Sciatic nerve (tissue), 2 donors: ENCODE measurements around the gene HIVEP1. TPM values are rescaled to one million over a fixed set of nuclear protein-coding genes. Genes with fewer than 3 reads are reported as not detected.
"Not testable (repeated sequence)": the region's sequence is repeated elsewhere in the genome, so short reads cannot be mapped to it uniquely, and the experiment has no call there.

Experiments used
- ATAC-seq: fragments of 200-7000 bp; cut with Tn5 transposase; one replicate; pipeline ENCODE4 v1.9.1; 2020; ENCODE audit warnings: mild to moderate bottlenecking, moderate library complexity
- DNase-seq: peaks from one replicate; pipeline ENCODE4 v3.0.0-alpha.2; 2020; ENCODE audit warnings: low spot score
- intact Hi-C: fragments of 100-400 bp; cut with DNase I; formaldehyde crosslinking; loops from one replicate; pipeline ENCODE4 v1.14.2; 2022
- total RNA-seq: library from RNA; stranded (reverse); fragmentation: NEBNext Ultra II Directional; extraction: Animal tissue kit (Norgen Biotek cat#: 25700); gene quantifications from one replicate; pipeline ENCODE4 v1.2.1, GENCODE V29; 2021
- donor health status: DM: no; HTN: no; CAD: no.
- donor health status: DM: no; HTN: no; CAD: no.

The HIVEP1 gene
- total RNA-seq, 1 donor from 2014 or later, result 48.6 TPM

- ATAC-seq, result no peak
- intact Hi-C loops, result no loop called here
- no peak for DNase-seq
Observed at GRCh38 chr6:12102350-12102749, 90.2 kb downstream of the HIVEP1 start.

- ATAC-seq, result no peak
- intact Hi-C loops, result no loop called here
- no peak for DNase-seq
Observed at GRCh38 chr6:12103158-12103557, 91.0 kb downstream of the HIVEP1 start.

- intact Hi-C loops, result no loop called here
- ATAC-seq (no peak), DNase-seq (no peak)
Observed at GRCh38 chr6:12105271-12105670, 93.2 kb downstream of the HIVEP1 start.

- DNase-seq, ATAC-seq, intact Hi-C loops: not testable (repeated sequence)
Observed at GRCh38 chr6:12108376-12108775, 96.3 kb downstream of the HIVEP1 start.

- intact Hi-C loops, result no loop called here
- ATAC-seq, result no peak
Observed at GRCh38 chr6:12110523-12111362, 98.6 kb downstream of the HIVEP1 start.

GRCh38 chr6:12111363-12111670 lies 99.2 kb downstream of the HIVEP1 start:
- ATAC-seq, result no peak
- DNase-seq, result no peak
- intact Hi-C loops, result no loop called here

More at GRCh38 chr6:12110523-12111362, 98.6 kb downstream of the HIVEP1 start:
- DNase-seq, result no peak

- intact Hi-C loops, result no loop called here
- no peak for DNase-seq
- ATAC-seq, result no peak
Observed at GRCh38 chr6:12112540-12113189, 100.6 kb downstream of the HIVEP1 start.

GRCh38 chr6:12113190-12113577 lies 101.1 kb downstream of the HIVEP1 start:
- ATAC-seq (no peak), DNase-seq (no peak)
- intact Hi-C loops, result no loop called here

- DNase-seq, result no peak
- no peak for ATAC-seq
- intact Hi-C loops, result no loop called here
Observed at GRCh38 chr6:12114055-12114503, 102.0 kb downstream of the HIVEP1 start.

GRCh38 chr6:12115001-12115400 lies 102.9 kb downstream of the HIVEP1 start:
- intact Hi-C loops, result no loop called here
- DNase-seq (no peak), ATAC-seq (no peak)

- DNase-seq, result no peak
- intact Hi-C loops, result no loop called here
- no peak for ATAC-seq
Observed at GRCh38 chr6:12115492-12115891, 103.4 kb downstream of the HIVEP1 start.

GRCh38 chr6:12116264-12116800 lies 104.2 kb downstream of the HIVEP1 start:
- no peak for DNase-seq
- intact Hi-C loops, result no loop called here
- no peak for ATAC-seq

- intact Hi-C loops, result no loop called here
- ATAC-seq (no peak), DNase-seq (no peak)
Observed at GRCh38 chr6:12116978-12117377, 104.9 kb downstream of the HIVEP1 start.

- ATAC-seq, result no peak
Observed at GRCh38 chr6:12118607-12119006, 106.5 kb downstream of the HIVEP1 start.

GRCh38 chr6:12119085-12119588 lies 107.0 kb downstream of the HIVEP1 start:
- ATAC-seq (no peak), DNase-seq (no peak)
- intact Hi-C loops, result no loop called here

More at GRCh38 chr6:12118607-12119006, 106.5 kb downstream of the HIVEP1 start:
- DNase-seq, result no peak
- intact Hi-C loops, result no loop called here

GRCh38 chr6:12125396-12125795 lies 113.3 kb downstream of the HIVEP1 start:
- DNase-seq (no peak), ATAC-seq (no peak)
- intact Hi-C loops, result no loop called here

GRCh38 chr6:12126051-12126450 lies 113.9 kb downstream of the HIVEP1 start:
- intact Hi-C loops, result no loop called here
- ATAC-seq (no peak), DNase-seq (no peak)

GRCh38 chr6:12129523-12129922 lies 117.4 kb downstream of the HIVEP1 start:
- DNase-seq (no peak), ATAC-seq (no peak)
- intact Hi-C loops, result no loop called here

- ATAC-seq, result no peak
- intact Hi-C loops, result no loop called here
- DNase-seq, result no peak
Observed at GRCh38 chr6:12132351-12133222, 120.5 kb downstream of the HIVEP1 start.
